ENCODE measurements around the gene GNPNAT1. TPM values are rescaled to one million over a fixed set of nuclear protein-coding genes. Genes with fewer than 3 reads are reported as not detected.
A peak's percentile ranks its signal among the peaks of the same experiment; 100 is the strongest.

The GNPNAT1 gene
- total and polyA plus RNA-seq, 12 donors: 2.1 to 12.7 (median 5.3) TPM

DNA sequence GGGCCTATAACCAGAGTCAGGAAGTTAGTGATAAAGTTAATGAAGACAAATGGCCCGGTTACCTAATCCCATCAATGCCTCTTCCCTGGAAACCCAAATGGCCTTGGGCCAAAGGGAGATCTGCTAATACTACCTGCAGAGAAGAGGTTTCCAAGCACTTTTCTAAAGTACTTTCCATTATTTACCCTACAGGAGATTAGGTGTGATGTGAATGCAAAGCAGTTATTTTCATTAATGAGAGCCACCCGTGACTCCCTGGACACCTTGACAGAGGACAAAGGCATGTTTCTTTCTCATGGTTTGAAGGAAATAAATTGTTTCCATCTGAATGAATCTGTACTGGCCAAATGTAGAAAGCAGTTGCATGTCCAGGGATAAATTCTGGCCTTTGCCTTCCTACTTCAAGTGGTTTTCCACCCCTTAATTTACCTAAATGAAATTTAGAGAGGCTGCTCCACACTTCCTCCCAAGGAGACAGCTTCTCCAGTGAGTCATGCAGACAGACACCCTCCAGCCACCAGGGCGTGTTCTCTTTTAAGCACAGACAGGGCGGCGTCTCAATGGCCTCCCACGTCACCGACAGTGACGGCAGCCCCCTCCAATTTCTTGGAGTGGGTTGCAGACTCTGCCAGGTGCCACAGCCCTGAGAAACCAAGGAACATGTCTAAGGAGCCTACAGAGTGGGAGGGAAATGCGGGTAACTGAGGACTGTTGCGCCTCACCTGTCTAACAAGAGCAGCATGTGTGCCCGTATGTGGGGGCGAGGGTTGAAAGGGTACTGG is 43.9 kb upstream of the GNPNAT1 start:
- Histone ChIP-seq H3K9me3 (no peaks in the 10 kb centered on the region), H3K27me3 (no peaks in the 10 kb centered on the region), H3K4me1 (no peaks in the 10 kb centered on the region), H3K36me3 (no peaks in the 10 kb centered on the region), H3K27ac (no peak overlapping the region), H3K4me3 (no peak overlapping the region)
- TF ChIP-seq CTCF (IDR thresholded peaks at IDR 0.05): no peak
- intact Hi-C loops (cut with DNase I): no loop called here
- DNase-seq: no peak
- peak in 1 of 8 donors; percentile 35 for ATAC-seq
- WGBS, 2 donors: 77 to 85% methylated on average over 12 of the region's 12 CpGs

GRCh38 chr14:52834440-52834842 is 43.0 kb upstream of the GNPNAT1 start:
- no peak for TF ChIP-seq CTCF (IDR thresholded peaks at IDR 0.05)
- intact Hi-C loops (cut with DNase I): no loop called here
- H3K27me3 ChIP-seq: no peaks in the 10 kb centered on the region
- DNase-seq: no peak
- ATAC-seq: no peak
- H3K36me3 ChIP-seq: no peaks in the 10 kb centered on the region
- H3K9me3 ChIP-seq: no peaks in the 10 kb centered on the region
- no peak overlapping the region for H3K4me3 ChIP-seq
- WGBS, 2 donors: 55 to 72% methylated on average over 1 of the region's 1 CpG
- H3K27ac ChIP-seq: no peak overlapping the region
- H3K4me1 ChIP-seq: no peaks in the 10 kb centered on the region

- TF ChIP-seq CTCF (IDR thresholded peaks at IDR 0.05): no peak
- no peak overlapping the region for H3K4me3 ChIP-seq
- H3K27me3 ChIP-seq: no peaks in the 10 kb centered on the region
- no peaks in the 10 kb centered on the region for H3K36me3 ChIP-seq
- H3K27ac ChIP-seq: no peak overlapping the region
- H3K9me3 ChIP-seq: no peaks in the 10 kb centered on the region
- intact Hi-C loops (cut with DNase I): no loop called here
- ATAC-seq (no peak), DNase-seq (no peak)
- no peaks in the 10 kb centered on the region for H3K4me1 ChIP-seq
- WGBS, 2 donors: 94 to 95% methylated on average over 5 of the region's 5 CpGs
These were observed 42.5 kb upstream of the GNPNAT1 start for GRCh38 chr14:52833891-52834290.

DNA sequence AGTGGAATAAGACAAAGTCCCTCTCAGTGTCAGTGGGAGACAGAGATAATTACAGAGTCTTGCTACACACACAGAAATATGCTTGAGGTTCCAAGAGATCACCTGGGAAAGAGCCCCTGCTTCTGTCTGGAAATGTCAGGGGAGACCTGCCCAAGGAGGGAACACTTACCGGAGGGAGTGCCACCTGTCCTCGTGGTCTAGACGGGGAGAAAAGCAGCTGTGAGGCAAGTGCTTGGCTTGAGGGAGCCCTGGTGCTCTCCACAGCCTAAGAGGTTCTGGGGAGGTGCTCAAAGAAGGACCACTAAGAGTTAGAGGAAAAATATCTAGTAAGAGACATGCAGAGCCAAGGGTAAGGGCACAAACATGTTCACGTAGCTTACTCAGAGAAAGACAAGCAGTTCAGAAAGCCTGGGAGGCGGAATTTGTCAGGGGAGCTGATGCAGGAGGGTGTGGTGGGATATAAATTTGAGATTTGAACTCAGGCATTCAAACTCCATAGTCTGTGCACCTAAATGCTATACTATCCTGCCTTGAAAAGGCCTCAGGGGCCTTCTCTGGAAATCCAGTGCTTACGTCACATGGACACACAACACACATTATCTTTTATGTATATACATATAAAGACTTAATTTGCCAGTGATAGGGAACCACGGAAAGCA is 38.2 kb upstream of the GNPNAT1 start:
- Histone ChIP-seq H3K4me1 (peaks cover 0 to under 1% (median 0%) of the 10 kb centered on the region in 9 donors), H3K36me3 (no peaks in the 10 kb centered on the region), H3K27me3 (no peaks in the 10 kb centered on the region), H3K27ac (no peak overlapping the region), H3K4me3 (no peak overlapping the region), H3K9me3 (no peaks in the 10 kb centered on the region)
- DNase-seq (no peak), ATAC-seq (no peak)
- TF ChIP-seq CTCF (IDR thresholded peaks at IDR 0.05): no peak
- intact Hi-C loops (cut with DNase I): loop anchor here in 6 of 10 donors (5.0 to 10.0 kb wide), 5 partner anchors 223 to 475 kb away; no protein-coding TSS in a partner anchor
- 90 to 91% methylated on average over 7 of the region's 7 CpGs for WGBS, 2 donors
